ENCODE results near the gene MITD1. TPM values are rescaled to one million over a fixed set of nuclear protein-coding genes. Genes with fewer than 3 reads are reported as not detected.
"Not testable (repeated sequence)": the region's sequence is repeated elsewhere in the genome, so short reads cannot be mapped to it uniquely, and the experiment has no call there.

The MITD1 gene
- total RNA-seq, 1 donor from 2014 or later, result 20.9 TPM

GRCh38 chr2:99140860-99141109 is 40.1 kb downstream of the MITD1 start:
- DNase-seq (ENCODE audit: low read depth) (peak; percentile 12), FAIRE-seq (no peak)
- no peaks in the 10 kb centered on the region for H3K9me3 ChIP-seq (ENCODE audit: insufficient read depth, low read depth, low read length)
- H3K27ac ChIP-seq (ENCODE audit: low read depth, low read length), result peak overlapping the region; percentile 5
- H3K4me3 ChIP-seq (ENCODE audit: insufficient read depth, low read depth, low read length), result peak overlapping the region; percentile 88
- TF ChIP-seq EZH2 (IDR thresholded peaks at IDR 0.05; ENCODE audit: insufficient read depth, low read length), result no peak
- TF ChIP-seq, protein P1, sequence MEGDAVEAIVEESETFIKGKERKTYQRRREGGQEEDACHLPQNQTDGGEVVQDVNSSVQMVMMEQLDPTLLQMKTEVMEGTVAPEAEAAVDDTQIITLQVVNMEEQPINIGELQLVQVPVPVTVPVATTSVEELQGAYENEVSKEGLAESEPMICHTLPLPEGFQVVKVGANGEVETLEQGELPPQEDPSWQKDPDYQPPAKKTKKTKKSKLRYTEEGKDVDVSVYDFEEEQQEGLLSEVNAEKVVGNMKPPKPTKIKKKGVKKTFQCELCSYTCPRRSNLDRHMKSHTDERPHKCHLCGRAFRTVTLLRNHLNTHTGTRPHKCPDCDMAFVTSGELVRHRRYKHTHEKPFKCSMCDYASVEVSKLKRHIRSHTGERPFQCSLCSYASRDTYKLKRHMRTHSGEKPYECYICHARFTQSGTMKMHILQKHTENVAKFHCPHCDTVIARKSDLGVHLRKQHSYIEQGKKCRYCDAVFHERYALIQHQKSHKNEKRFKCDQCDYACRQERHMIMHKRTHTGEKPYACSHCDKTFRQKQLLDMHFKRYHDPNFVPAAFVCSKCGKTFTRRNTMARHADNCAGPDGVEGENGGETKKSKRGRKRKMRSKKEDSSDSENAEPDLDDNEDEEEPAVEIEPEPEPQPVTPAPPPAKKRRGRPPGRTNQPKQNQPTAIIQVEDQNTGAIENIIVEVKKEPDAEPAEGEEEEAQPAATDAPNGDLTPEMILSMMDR (IDR thresholded peaks at IDR 0.05; ENCODE audit: insufficient read depth, low read depth, low read length), result no peak
- H3K9me3 Mint-ChIP-seq (ENCODE audit: unreplicated experiment), result peaks cover 2% of the 10 kb centered on the region
- peaks cover 10% of the 10 kb centered on the region for H3K4me1 ChIP-seq (ENCODE audit: insufficient read depth, low read length)
- peak overlapping the region; percentile 100 for H2AFZ ChIP-seq (ENCODE audit: low read depth, low read length)
- peaks cover 3% of the 10 kb centered on the region for H3K4me1 Mint-ChIP-seq (ENCODE audit: low read depth, unreplicated experiment)
- peak overlapping the region; percentile 29 for H3K27ac Mint-ChIP-seq (ENCODE audit: unreplicated experiment)
- peak overlapping the region; percentile 89 for H3K4me2 ChIP-seq (ENCODE audit: low read length)
- H3K27me3 ChIP-seq (ENCODE audit: insufficient read depth, low read length), result peaks cover 5% of the 10 kb centered on the region
- peak overlapping the region; percentile 79 for H3K9ac ChIP-seq (ENCODE audit: low read length)
- peak overlapping the region; percentile 92 for H3K4me3 Mint-ChIP-seq (ENCODE audit: unreplicated experiment)
- no peaks in the 10 kb centered on the region for H4K20me1 ChIP-seq (ENCODE audit: insufficient read depth, low read length)
- H3K36me3 Mint-ChIP-seq (ENCODE audit: low read depth, unreplicated experiment), result peaks cover 2% of the 10 kb centered on the region
- no peaks in the 10 kb centered on the region for H3K79me2 ChIP-seq (ENCODE audit: insufficient read depth, low read length)
- no peaks in the 10 kb centered on the region for H3K27me3 Mint-ChIP-seq (ENCODE audit: low read depth, unreplicated experiment)
- H3K36me3 ChIP-seq (ENCODE audit: insufficient read depth, low read length), result no peaks in the 10 kb centered on the region

DNA sequence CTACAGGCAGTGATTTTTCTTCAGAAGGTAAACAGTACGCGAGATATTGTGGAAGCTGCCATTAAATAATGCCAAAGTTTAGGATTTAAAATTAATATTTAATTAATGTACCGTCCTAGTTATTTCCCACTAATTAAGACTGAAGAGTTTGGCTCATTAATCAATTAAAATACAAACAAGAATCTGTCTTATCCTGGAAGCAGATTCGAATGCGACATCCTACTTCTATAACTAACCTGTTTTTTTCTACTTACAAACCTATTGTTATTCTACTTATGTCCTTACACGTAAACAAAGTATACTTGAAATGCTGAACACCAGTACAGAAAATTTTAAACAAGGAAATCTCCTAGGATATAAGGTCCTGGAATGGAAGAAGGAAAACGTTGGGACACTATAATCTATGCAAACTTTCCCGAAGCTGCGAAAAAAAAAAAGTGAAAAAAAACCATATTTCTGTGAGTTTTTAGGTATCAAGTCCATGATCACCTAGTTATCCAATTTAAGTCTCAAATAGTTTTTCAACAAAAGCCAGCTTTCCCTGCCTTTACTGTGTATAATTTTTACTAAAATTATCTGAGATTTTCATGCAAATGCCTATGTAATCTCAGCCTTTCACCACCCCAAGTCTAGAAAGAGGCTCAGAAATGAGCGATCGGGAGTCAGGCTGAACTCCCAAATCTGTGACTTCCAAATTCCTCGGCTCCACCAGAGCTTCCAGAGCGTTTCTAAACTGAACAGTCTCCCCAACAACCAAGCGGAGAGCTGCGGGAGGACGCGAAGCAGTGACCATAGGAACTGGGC is 40.6 kb downstream of the MITD1 start:
- no peaks in the 10 kb centered on the region for H3K27me3 Mint-ChIP-seq (ENCODE audit: low read depth, unreplicated experiment)
- no peaks in the 10 kb centered on the region for H3K79me2 ChIP-seq (ENCODE audit: insufficient read depth, low read length)
- no peak for DNase-seq (ENCODE audit: low read depth)
- peaks cover 4% of the 10 kb centered on the region for H3K9me3 Mint-ChIP-seq (ENCODE audit: unreplicated experiment)
- peak overlapping the region; percentile 79 for H3K9ac ChIP-seq (ENCODE audit: low read length)
- peak overlapping the region; percentile 92 for H3K4me3 Mint-ChIP-seq (ENCODE audit: unreplicated experiment)
- H3K4me1 Mint-ChIP-seq (ENCODE audit: low read depth, unreplicated experiment), result peaks cover 3% of the 10 kb centered on the region
- H3K4me1 ChIP-seq (ENCODE audit: insufficient read depth, low read length), result peaks cover 10% of the 10 kb centered on the region
- peak overlapping the region; percentile 89 for H3K4me2 ChIP-seq (ENCODE audit: low read length)
- H3K36me3 Mint-ChIP-seq (ENCODE audit: low read depth, unreplicated experiment), result peaks cover 2% of the 10 kb centered on the region
- no peaks in the 10 kb centered on the region for H3K9me3 ChIP-seq (ENCODE audit: insufficient read depth, low read depth, low read length)
- no peak for FAIRE-seq
- peaks cover 5% of the 10 kb centered on the region for H3K27me3 ChIP-seq (ENCODE audit: insufficient read depth, low read length)
- no peaks in the 10 kb centered on the region for H3K36me3 ChIP-seq (ENCODE audit: insufficient read depth, low read length)
- H4K20me1 ChIP-seq (ENCODE audit: insufficient read depth, low read length), result no peaks in the 10 kb centered on the region
- peak overlapping the region; percentile 29 for H3K27ac Mint-ChIP-seq (ENCODE audit: unreplicated experiment)
- peak overlapping the region; percentile 100 for H2AFZ ChIP-seq (ENCODE audit: low read depth, low read length)
- no peak overlapping the region for H3K27ac ChIP-seq (ENCODE audit: low read depth, low read length)
- no peak for TF ChIP-seq EZH2 (IDR thresholded peaks at IDR 0.05; ENCODE audit: insufficient read depth, low read length)
- TF ChIP-seq, protein P1 (IDR thresholded peaks at IDR 0.05; ENCODE audit: insufficient read depth, low read depth, low read length), result no peak
- H3K4me3 ChIP-seq (ENCODE audit: insufficient read depth, low read depth, low read length), result peak overlapping the region; percentile 88

GRCh38 chr2:99139003-99139402 is 41.9 kb downstream of the MITD1 start:
- DNase-seq (ENCODE audit: low read depth) (no peak), FAIRE-seq (no peak)
- peaks cover 4% of the 10 kb centered on the region for H3K36me3 Mint-ChIP-seq (ENCODE audit: low read depth, unreplicated experiment)

GRCh38 chr2:99135044-99135556 is 45.8 kb downstream of the MITD1 start:
- H3K4me3 Mint-ChIP-seq (ENCODE audit: unreplicated experiment); H3K27me3 Mint-ChIP-seq (ENCODE audit: low read depth, unreplicated experiment); H3K27ac ChIP-seq (ENCODE audit: low read depth, low read length); DNase-seq (ENCODE audit: low read depth); H3K79me2 ChIP-seq (ENCODE audit: insufficient read depth, low read length); H3K36me3 ChIP-seq (ENCODE audit: insufficient read depth, low read length); H3K27me3 ChIP-seq (ENCODE audit: insufficient read depth, low read length); H3K4me1 ChIP-seq (ENCODE audit: insufficient read depth, low read length); H2AFZ ChIP-seq (ENCODE audit: low read depth, low read length); H3K9me3 ChIP-seq (ENCODE audit: insufficient read depth, low read depth, low read length); H3K4me3 ChIP-seq (ENCODE audit: insufficient read depth, low read depth, low read length); H4K20me1 ChIP-seq (ENCODE audit: insufficient read depth, low read length); H3K9ac ChIP-seq (ENCODE audit: low read length); FAIRE-seq; H3K4me2 ChIP-seq (ENCODE audit: low read length); H3K4me1 Mint-ChIP-seq (ENCODE audit: low read depth, unreplicated experiment); H3K27ac Mint-ChIP-seq (ENCODE audit: unreplicated experiment): not testable (repeated sequence)
- H3K9me3 Mint-ChIP-seq (ENCODE audit: unreplicated experiment), result peaks cover 34% of the 10 kb centered on the region
- H3K36me3 Mint-ChIP-seq (ENCODE audit: low read depth, unreplicated experiment), result peaks cover 15% of the 10 kb centered on the region

More at GRCh38 chr2:99139003-99139402, 41.9 kb downstream of the MITD1 start:
- peaks cover 5% of the 10 kb centered on the region for H3K27me3 ChIP-seq (ENCODE audit: insufficient read depth, low read length)
- H2AFZ ChIP-seq (ENCODE audit: low read depth, low read length), result no peak overlapping the region
- no peak overlapping the region for H3K4me3 ChIP-seq (ENCODE audit: insufficient read depth, low read depth, low read length)
- Mint-ChIP-seq H3K9me3 (ENCODE audit: unreplicated experiment) (peaks cover 8% of the 10 kb centered on the region), H3K4me1 (ENCODE audit: low read depth, unreplicated experiment) (peaks cover 3% of the 10 kb centered on the region), H3K27ac (ENCODE audit: unreplicated experiment) (no peak overlapping the region), H3K27me3 (ENCODE audit: low read depth, unreplicated experiment) (no peaks in the 10 kb centered on the region), H3K4me3 (ENCODE audit: unreplicated experiment) (peak overlapping the region; percentile 6)
- no peaks in the 10 kb centered on the region for H3K36me3 ChIP-seq (ENCODE audit: insufficient read depth, low read length)
- H3K9me3 ChIP-seq (ENCODE audit: insufficient read depth, low read depth, low read length), result no peaks in the 10 kb centered on the region
- no peak overlapping the region for H3K27ac ChIP-seq (ENCODE audit: low read depth, low read length)
- H3K4me1 ChIP-seq (ENCODE audit: insufficient read depth, low read length), result peaks cover 10% of the 10 kb centered on the region
- no peaks in the 10 kb centered on the region for H3K79me2 ChIP-seq (ENCODE audit: insufficient read depth, low read length)
- H3K4me2 ChIP-seq (ENCODE audit: low read length), result no peak overlapping the region
- no peaks in the 10 kb centered on the region for H4K20me1 ChIP-seq (ENCODE audit: insufficient read depth, low read length)
- TF ChIP-seq, protein P1 (IDR thresholded peaks at IDR 0.05; ENCODE audit: insufficient read depth, low read depth, low read length), result no peak
- no peak for TF ChIP-seq EZH2 (IDR thresholded peaks at IDR 0.05; ENCODE audit: insufficient read depth, low read length)
- H3K9ac ChIP-seq (ENCODE audit: low read length), result no peak overlapping the region
